PC-9 (cell line): ENCODE data around the gene SGMS1.

Experiments used
- EZH2 ChIP-seq: fragments of 200-600 bp; sonication (generic); IDR thresholded peaks from 2 replicates; pipeline ENCODE4 v1.8.0; 2017; ENCODE audit warnings: antibody characterized with exemption, low read depth
- TF ChIP-seq, protein P1 (sequence below): fragments of 200-600 bp; sonication (generic); conservative IDR thresholded peaks from 2 replicates; pipeline ENCODE4 v1.6.1; 2017; ENCODE audit warnings: mixed run types, antibody characterized with exemption, mild to moderate bottlenecking, moderate library complexity

- TF ChIP-seq, protein P1, sequence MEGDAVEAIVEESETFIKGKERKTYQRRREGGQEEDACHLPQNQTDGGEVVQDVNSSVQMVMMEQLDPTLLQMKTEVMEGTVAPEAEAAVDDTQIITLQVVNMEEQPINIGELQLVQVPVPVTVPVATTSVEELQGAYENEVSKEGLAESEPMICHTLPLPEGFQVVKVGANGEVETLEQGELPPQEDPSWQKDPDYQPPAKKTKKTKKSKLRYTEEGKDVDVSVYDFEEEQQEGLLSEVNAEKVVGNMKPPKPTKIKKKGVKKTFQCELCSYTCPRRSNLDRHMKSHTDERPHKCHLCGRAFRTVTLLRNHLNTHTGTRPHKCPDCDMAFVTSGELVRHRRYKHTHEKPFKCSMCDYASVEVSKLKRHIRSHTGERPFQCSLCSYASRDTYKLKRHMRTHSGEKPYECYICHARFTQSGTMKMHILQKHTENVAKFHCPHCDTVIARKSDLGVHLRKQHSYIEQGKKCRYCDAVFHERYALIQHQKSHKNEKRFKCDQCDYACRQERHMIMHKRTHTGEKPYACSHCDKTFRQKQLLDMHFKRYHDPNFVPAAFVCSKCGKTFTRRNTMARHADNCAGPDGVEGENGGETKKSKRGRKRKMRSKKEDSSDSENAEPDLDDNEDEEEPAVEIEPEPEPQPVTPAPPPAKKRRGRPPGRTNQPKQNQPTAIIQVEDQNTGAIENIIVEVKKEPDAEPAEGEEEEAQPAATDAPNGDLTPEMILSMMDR, result no peak
- TF ChIP-seq EZH2, result no peak
These were observed 343.5 kb downstream of the SGMS1 start for GRCh38 chr10:50280049-50280841.
